H1 (cell line): Measurements from ENCODE around the gene SENP7. TPM values are rescaled to one million over a fixed set of nuclear protein-coding genes. Genes with fewer than 3 reads are reported as not detected.

Experiments
- GABPA ChIP-seq: IDR thresholded peaks from 2 replicates; pipeline ENCODE4 v1.6.1; 2011; ENCODE audit warnings: mild to moderate bottlenecking, low read length, moderate library complexity, borderline replicate concordance; ENCODE audit not compliant: insufficient read depth
- HDAC2 ChIP-seq, 2 experiments: fragments of 300-600 bp in 1 of 2; sonication (generic) in 1 of 2; IDR thresholded peaks; 2 replicates each; pipeline ENCODE4 v1.6.1; 2011 to 2012; ENCODE audit warnings: low read depth in 2 of 2, low read length in 2 of 2, mild to moderate bottlenecking in 2 of 2, moderate library complexity in 2 of 2, borderline replicate concordance in 1 of 2, inconsistent platforms in 1 of 2
- SP1 ChIP-seq: IDR thresholded peaks from 2 replicates; pipeline ENCODE4 v1.6.1; 2011; ENCODE audit warnings: low read depth, low read length
- ZNF274 ChIP-seq: IDR thresholded peaks from 2 replicates; pipeline ENCODE4 v1.7.0; 2012; ENCODE audit warnings: low read length, borderline replicate concordance; ENCODE audit errors: extremely low read depth
- polyA plus RNA-seq, 7 experiments: library from polyadenylated mRNA; depleted of rRNA in 3 of 7; stranded (reverse) in 5 of 7; unstranded in 2 of 7; fragments of >200 nt in 5 of 7; fragments of 200-250 nt in 2 of 7; gene quantifications; 1 replicate in 5 of 7; 2 replicates in 1 of 7; 4 replicates in 1 of 7; pipeline versions ENCODE4 v1.2.1 to v1.2.3, GENCODE V29; 2011 to 2013; ENCODE audit warnings: missing spikeins in 2 of 7, mixed read lengths in 2 of 7
- total RNA-seq: library from RNA; stranded (reverse); fragmentation: NEBNext Ultra II Directional; extraction: Animal tissue kit (Norgen Biotek cat#: 25700); gene quantifications from 2 replicates; pipeline ENCODE4 v1.2.1, GENCODE V29; 2021
- TF ChIP-seq, protein P1 (sequence below): IDR thresholded peaks from 2 replicates; pipeline ENCODE4 v1.6.1; 2012; ENCODE audit warnings: low read length, inconsistent platforms

Gene SENP7
- total and polyA plus RNA-seq, 2 of the 8 experiments (the other 6 are each of a cell fraction or from before 2014, with no cell fraction given), result 2.8 to 7.8 TPM

GRCh38 chr3:101303089-101303731 is 209.8 kb downstream of the SENP7 start (continued):
- no peak for TF ChIP-seq HDAC2 (IDR thresholded peaks at IDR 0.05; ENCODE audit: borderline replicate concordance in 1 of 2, low read depth in 2 of 2, low read length in 2 of 2)
- no peak for TF ChIP-seq GABPA
- no peak for TF ChIP-seq ZNF274
- TF ChIP-seq SP1, result no peak
- TF ChIP-seq, protein P1, sequence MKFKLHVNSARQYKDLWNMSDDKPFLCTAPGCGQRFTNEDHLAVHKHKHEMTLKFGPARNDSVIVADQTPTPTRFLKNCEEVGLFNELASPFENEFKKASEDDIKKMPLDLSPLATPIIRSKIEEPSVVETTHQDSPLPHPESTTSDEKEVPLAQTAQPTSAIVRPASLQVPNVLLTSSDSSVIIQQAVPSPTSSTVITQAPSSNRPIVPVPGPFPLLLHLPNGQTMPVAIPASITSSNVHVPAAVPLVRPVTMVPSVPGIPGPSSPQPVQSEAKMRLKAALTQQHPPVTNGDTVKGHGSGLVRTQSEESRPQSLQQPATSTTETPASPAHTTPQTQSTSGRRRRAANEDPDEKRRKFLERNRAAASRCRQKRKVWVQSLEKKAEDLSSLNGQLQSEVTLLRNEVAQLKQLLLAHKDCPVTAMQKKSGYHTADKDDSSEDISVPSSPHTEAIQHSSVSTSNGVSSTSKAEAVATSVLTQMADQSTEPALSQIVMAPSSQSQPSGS, result no peak
- TF ChIP-seq, all 59 proteins: peak for 0
